ACC112 (cell line): Measurements from ENCODE around the gene KCTD7.
"Not testable (repeated sequence)": the region's sequence is repeated elsewhere in the genome, so short reads cannot be mapped to it uniquely, and the experiment has no call there.

Experiments used
- H2AFZ ChIP-seq: fragments of 200-600 bp; sonication (generic); one replicate; pipeline ENCODE4 v1.6.0; 2017; ENCODE audit warnings: antibody characterized with exemption, low read length; ENCODE audit not compliant: unreplicated experiment
- H3K27ac ChIP-seq: fragments of 200-600 bp; sonication (generic); 2 replicates; pipeline ENCODE4 v1.5.1; 2014; ENCODE audit warnings: low read depth, mild to moderate bottlenecking, antibody characterized with exemption, low read length, moderate library complexity
- H3K27me3 ChIP-seq: fragments of 200-600 bp; sonication (generic); 2 replicates; pipeline ENCODE4 v1.6.1; 2014; ENCODE audit warnings: mild to moderate bottlenecking, antibody characterized with exemption, low read length, moderate library complexity, mixed read lengths; ENCODE audit not compliant: insufficient read depth
- H3K36me3 ChIP-seq: fragments of 200-600 bp; sonication (generic); 2 replicates; pipeline ENCODE4 v1.6.1; 2016; ENCODE audit warnings: mild to moderate bottlenecking, antibody characterized with exemption, low read length, moderate library complexity, mixed read lengths; ENCODE audit not compliant: insufficient read depth
- H3K4me1 ChIP-seq: fragments of 200-600 bp; sonication (generic); one replicate; pipeline ENCODE4 v1.6.1; 2016; ENCODE audit warnings: low read length, mixed read lengths; ENCODE audit not compliant: insufficient read depth, unreplicated experiment, control insufficient read depth
- H3K4me3 ChIP-seq: fragments of 200-600 bp; sonication (generic); 2 replicates; pipeline ENCODE4 v1.5.1; 2014; ENCODE audit warnings: mild to moderate bottlenecking, low read depth, low read length
- H3K79me2 ChIP-seq: fragments of 200-600 bp; sonication (generic); one replicate; pipeline ENCODE4 v1.6.0; 2016; ENCODE audit warnings: low read length; ENCODE audit not compliant: control insufficient read depth, unreplicated experiment, insufficient read depth

KCTD7 gene

GRCh38 chr7:66638309-66639099 lies 9.8 kb downstream of the KCTD7 start:
- Histone ChIP-seq H3K4me3 (no peak overlapping the region), H3K36me3 (peaks cover 21% of the 10 kb centered on the region; the same call in 1 of the 2 replicates), H3K79me2 (no peaks in the 10 kb centered on the region), H2AFZ (no peak overlapping the region), H3K27me3 (no peaks in the 10 kb centered on the region), H3K4me1 (peaks cover 4% of the 10 kb centered on the region), H3K27ac (no peak overlapping the region)

- H3K4me3 ChIP-seq, result no peak overlapping the region
- no peak overlapping the region for H3K27ac ChIP-seq
- H2AFZ ChIP-seq, result no peak overlapping the region
- H3K27me3 ChIP-seq, result no peaks in the 10 kb centered on the region
- H3K36me3 ChIP-seq, result peaks cover 21% of the 10 kb centered on the region; the same call in 1 of the 2 replicates
- no peaks in the 10 kb centered on the region for H3K79me2 ChIP-seq
- peaks cover 4% of the 10 kb centered on the region for H3K4me1 ChIP-seq
Observed at GRCh38 chr7:66639773-66640172, 11.1 kb downstream of the KCTD7 start.

- Histone ChIP-seq H3K36me3 (peaks cover 28% of the 10 kb centered on the region; the same call in 1 of the 2 replicates), H3K27me3 (no peaks in the 10 kb centered on the region), H3K27ac (no peak overlapping the region), H2AFZ (no peak overlapping the region), H3K4me3 (no peak overlapping the region), H3K4me1 (peaks cover 3% of the 10 kb centered on the region), H3K79me2 (no peaks in the 10 kb centered on the region)
Observed at GRCh38 chr7:66640802-66641525, 12.3 kb downstream of the KCTD7 start.

- Histone ChIP-seq H2AFZ (no peak overlapping the region), H3K4me1 (no peaks in the 10 kb centered on the region), H3K4me3 (no peak overlapping the region), H3K27ac (no peak overlapping the region), H3K36me3 (peaks cover 28% of the 10 kb centered on the region; the same call in 1 of the 2 replicates), H3K79me2 (no peaks in the 10 kb centered on the region), H3K27me3 (no peaks in the 10 kb centered on the region)
Observed at GRCh38 chr7:66641526-66641871, 12.8 kb downstream of the KCTD7 start.

GRCh38 chr7:66642186-66642585 lies 13.5 kb downstream of the KCTD7 start:
- Histone ChIP-seq H2AFZ (no peak overlapping the region), H3K4me3 (no peak overlapping the region), H3K27me3 (no peaks in the 10 kb centered on the region), H3K27ac (no peak overlapping the region), H3K79me2 (no peaks in the 10 kb centered on the region), H3K36me3 (peaks cover 28% of the 10 kb centered on the region; the same call in 1 of the 2 replicates), H3K4me1 (no peaks in the 10 kb centered on the region)

GRCh38 chr7:66642932-66643331 lies 14.3 kb downstream of the KCTD7 start:
- no peaks in the 10 kb centered on the region for H3K27me3 ChIP-seq
- H3K4me1 ChIP-seq, result no peaks in the 10 kb centered on the region
- no peak overlapping the region for H3K4me3 ChIP-seq
- no peak overlapping the region for H3K27ac ChIP-seq
- H2AFZ ChIP-seq, result no peak overlapping the region
- H3K36me3 ChIP-seq, result peaks cover 28% of the 10 kb centered on the region; the same call in 1 of the 2 replicates
- H3K79me2 ChIP-seq, result no peaks in the 10 kb centered on the region

GRCh38 chr7:66643395-66643794 lies 14.7 kb downstream of the KCTD7 start:
- no peaks in the 10 kb centered on the region for H3K79me2 ChIP-seq
- no peaks in the 10 kb centered on the region for H3K4me1 ChIP-seq
- no peak overlapping the region for H2AFZ ChIP-seq
- H3K36me3 ChIP-seq, result peaks cover 24% of the 10 kb centered on the region; the same call in 1 of the 2 replicates
- H3K27me3 ChIP-seq, result no peaks in the 10 kb centered on the region
- no peak overlapping the region for H3K27ac ChIP-seq
- no peak overlapping the region for H3K4me3 ChIP-seq

GRCh38 chr7:66651026-66651425 lies 22.3 kb downstream of the KCTD7 start:
- not testable (repeated sequence) for H3K27ac ChIP-seq, H3K4me3 ChIP-seq, H3K36me3 ChIP-seq, H3K4me1 ChIP-seq, H2AFZ ChIP-seq, H3K27me3 ChIP-seq
- H3K79me2 ChIP-seq, result peaks cover 21% of the 10 kb centered on the region

GRCh38 chr7:66653719-66654274 lies 25.1 kb downstream of the KCTD7 start:
- Histone ChIP-seq H2AFZ (peak overlapping the region; percentile 19), H3K79me2 (peaks cover 40% of the 10 kb centered on the region), H3K4me3 (peak overlapping the region; percentile 89), H3K27ac (peak overlapping the region; percentile 89)
- not testable (repeated sequence) for H3K4me1 ChIP-seq, H3K36me3 ChIP-seq, H3K27me3 ChIP-seq

GRCh38 chr7:66654275-66655112 lies 25.8 kb downstream of the KCTD7 start:
- Histone ChIP-seq H3K4me3 (peak overlapping the region; percentile 89), H2AFZ (peak overlapping the region; percentile 19)

More at GRCh38 chr7:66654275-66655112, 25.8 kb downstream of the KCTD7 start:
- Histone ChIP-seq H3K79me2 (peaks cover 45% of the 10 kb centered on the region), H3K36me3 (no peaks in the 10 kb centered on the region), H3K27me3 (no peaks in the 10 kb centered on the region), H3K27ac (peak overlapping the region; percentile 89), H3K4me1 (no peaks in the 10 kb centered on the region)
